K562 (cell line): ENCODE results near the gene DTYMK. TPM values are rescaled to one million over a fixed set of nuclear protein-coding genes. Genes with fewer than 3 reads are reported as not detected.

Experiments
- ATAC-seq: fragments of 200-7000 bp; cut with Tn5 transposase; 3 replicates; pipeline ENCODE4 v1.9.1; 2020; ENCODE audit warnings: moderate library complexity
- BruUV-seq: library from RNA; stranded (reverse); fragments of 400-500 nt; replicated peaks from 2 replicates; lab custom pipeline; 2021; lab: Mats Ljungman, UMichigan
- CTCF ChIA-PET: fragments of 300-600 bp; formaldehyde crosslinking; extraction: SDS; loops from one replicate; lab custom pipeline; 2021; ENCODE audit warnings: low intra/inter-chr PET ratio; lab: Yijun Ruan, JAX
- POLR2A ChIA-PET: fragments of 300-600, 350-650 bp; sonication (Branson Sonifier 250); formaldehyde crosslinking; extraction: SDS; loops from one replicate; lab custom pipeline; 2021; ENCODE audit warnings: antibody characterized with exemption, inconsistent platforms; lab: Yijun Ruan, JAX
- DNase-seq, 4 experiments: peaks; one replicate each; pipeline versions ENCODE4 v3.0.0 to v3.0.0-alpha.2; 2011 to 2018; ENCODE audit warnings: low spot score in 3 of 4, mixed read lengths in 3 of 4; ENCODE audit errors: extremely low read depth in 1 of 4
- FAIRE-seq: peaks from 2 replicates; lab custom pipeline; 2011; peaks lifted over from hg19 to GRCh38; lab: Jason Lieb, UNC
- H2AFZ ChIP-seq: 2 replicates; pipeline ENCODE4 v1.6.0; 2011; ENCODE audit warnings: low read depth, low read length, control low read depth, inconsistent platforms
- H3K27ac ChIP-seq: fragments of 200-600 bp; 3 replicates; pipeline ENCODE4 v1.8.0; 2011; ENCODE audit warnings: low read depth, mild to moderate bottlenecking, control low read depth, inconsistent platforms, low read length, moderate library complexity, mixed read lengths; ENCODE audit errors: extremely low read depth
- H3K27me3 ChIP-seq, 2 experiments: fragments of 300-600 bp in 1 of 2; 2 replicates in 1 of 2; 3 replicates in 1 of 2; pipeline versions ENCODE4 v1.6.0 to v1.8.0; 2011; ENCODE audit warnings: inconsistent platforms in 2 of 2, low read length in 2 of 2, mild to moderate bottlenecking in 1 of 2, mixed read lengths in 1 of 2, moderate library complexity in 1 of 2; ENCODE audit not compliant: control insufficient read depth in 2 of 2, insufficient read depth in 2 of 2
- H3K36me3 ChIP-seq: fragments of 300-600 bp; 3 replicates; pipeline ENCODE4 v1.8.0; 2011; ENCODE audit warnings: mild to moderate bottlenecking, low read length, inconsistent platforms; ENCODE audit not compliant: control insufficient read depth, insufficient read depth
- H3K4me1 ChIP-seq, 2 experiments: fragments of 200-600 bp in 1 of 2; replicated peaks in 1 of 2; 2 replicates in 1 of 2; 3 replicates in 1 of 2; pipeline versions ENCODE4 v1.5.1 to v1.8.0; 2011; ENCODE audit warnings: inconsistent platforms in 2 of 2, low read length in 2 of 2, mild to moderate bottlenecking in 1 of 2, mixed read lengths in 1 of 2, moderate library complexity in 1 of 2; ENCODE audit not compliant: control insufficient read depth in 2 of 2, insufficient read depth in 2 of 2
- H3K4me2 ChIP-seq: 2 replicates; pipeline ENCODE4 v1.6.1; 2011; ENCODE audit warnings: low read length, control low read depth, inconsistent platforms, mixed read lengths; ENCODE audit not compliant: insufficient read depth
- H3K4me3 ChIP-seq: fragments of 200-600 bp; sonication (generic), shearing (Covaris generic); 2 replicates; pipeline ENCODE4 v1.5.1; 2016; ENCODE audit warnings: control low read depth, inconsistent platforms
- H3K79me2 ChIP-seq: fragments of 200-600 bp; 3 replicates; pipeline ENCODE4 v1.8.0; 2011; ENCODE audit warnings: low read length, inconsistent platforms; ENCODE audit not compliant: control insufficient read depth, insufficient read depth
- H3K9ac ChIP-seq, 2 experiments: 2 replicates each; pipeline versions ENCODE4 v1.6.0 to v1.6.1; 2011; ENCODE audit warnings: low read depth in 2 of 2, low read length in 2 of 2, control low read depth in 1 of 2, inconsistent platforms in 1 of 2, mild to moderate bottlenecking in 1 of 2, mixed read lengths in 1 of 2; ENCODE audit not compliant: insufficient read depth in 1 of 2
- H3K9me1 ChIP-seq: one replicate; pipeline ENCODE4 v1.6.0; 2011; ENCODE audit warnings: inconsistent platforms, mild to moderate bottlenecking, low read length, moderate library complexity; ENCODE audit not compliant: control insufficient read depth, insufficient read depth
- H3K9me3 ChIP-seq: replicated peaks from 2 replicates; pipeline ENCODE4 v1.5.1; 2011; ENCODE audit warnings: low read depth, low read length, inconsistent platforms; ENCODE audit not compliant: control insufficient read depth, insufficient read depth
- H4K20me1 ChIP-seq: replicated peaks from 2 replicates; pipeline ENCODE4 v1.6.1; 2011; ENCODE audit warnings: low read length, inconsistent platforms, mixed read lengths; ENCODE audit not compliant: control insufficient read depth, insufficient read depth
- CREB1 ChIP-seq, 2 experiments: sonication (generic) in 1 of 2; formaldehyde crosslinking in 1 of 2; IDR thresholded peaks; 2 replicates each; pipeline versions ENCODE4 v1.6.1 to v1.8.0; 2012 to 2022; ENCODE audit warnings: inconsistent platforms in 1 of 2, mild to moderate bottlenecking in 1 of 2, missing genetic modification reagents in 1 of 2, moderate library complexity in 1 of 2
- PCBP2 ChIP-seq: fragments of 200-400 bp; formaldehyde crosslinking; IDR thresholded peaks from 2 replicates; pipeline ENCODE4 v1.6.1; 2018; ENCODE audit warnings: low read length, low read depth, mild to moderate bottlenecking, moderate library complexity; ENCODE audit not compliant: poor library complexity, severe bottlenecking
- RHOXF2B ChIP-seq: fragments of 250-450 bp; sonication (Bioruptor Pico); conservative IDR thresholded peaks from 2 replicates; pipeline ENCODE4 v1.5.1; 2021
- SNRNP70 ChIP-seq: fragments of 200-400 bp; formaldehyde crosslinking; optimal IDR thresholded peaks from 2 replicates; pipeline ENCODE3; 2017; ENCODE audit warnings: low read depth, low read length
- TGIF2 ChIP-seq: sonication (generic); formaldehyde crosslinking; IDR thresholded peaks from 2 replicates; pipeline ENCODE4 v1.8.1; 2022; ENCODE audit warnings: mild to moderate bottlenecking, missing genetic modification reagents, moderate library complexity
- ZNF780A ChIP-seq: fragments of 250-450 bp; sonication (Bioruptor Pico); IDR thresholded peaks from 2 replicates; pipeline ENCODE4 v1.5.0; 2021; ENCODE audit warnings: mild to moderate bottlenecking
- WGBS: fragments of 100-300 bp; shearing (Covaris generic); methylation state at CpG from one replicate; pipeline ENCODE4 v1.1.6; 2016; ENCODE audit warnings: low coverage, mixed read lengths; ENCODE audit not compliant: insufficient coverage; ENCODE audit errors: missing lambda C conversion rate; 5-methylcytosine and 5-hydroxymethylcytosine counted together
- in situ Hi-C: fragments of 300-500 bp; cut with MboI; formaldehyde crosslinking; loops from 4 replicates; pipeline ENCODE4 v1.15.0; 2018; ENCODE audit warnings: inconsistent platforms, mixed read lengths
- intact Hi-C: fragments of 100-400 bp; cut with micrococcal nuclease; formaldehyde crosslinking; loops from 2 replicates; pipeline ENCODE4 v1.14.2; 2022
- polyA plus RNA-seq, 8 experiments: library from polyadenylated mRNA; depleted of rRNA in 4 of 8; stranded (reverse) in 5 of 8; unstranded in 3 of 8; fragments of >200 nt; fragmentation: Nextera tagmentation in 2 of 8; fragmentation: Illumina TruSeq in 1 of 8; extraction: Ambion mirVana in 2 of 8; extraction: Trizol in 1 of 8; gene quantifications; 2 replicates each; pipeline versions ENCODE4 v1.2.1 to v1.2.3, GENCODE V29; 2011 to 2014; ENCODE audit warnings: inconsistent platforms in 1 of 8, missing spikeins in 1 of 8
- total RNA-seq, 7 experiments: library from RNA; depleted of rRNA in 6 of 7; stranded (reverse); fragments of >200 nt in 6 of 7; fragmentation: Illumina TruSeq in 2 of 7; extraction: Trizol in 2 of 7; gene quantifications; 2 replicates each; pipeline versions ENCODE4 v1.2.1 to v1.2.3, GENCODE V29; 2011 to 2021; ENCODE audit warnings: low replicate concordance in 1 of 7

The DTYMK gene
- total and polyA plus RNA-seq, 9 of the 15 experiments (the other 6 are each of a cell fraction or from before 2014, with no cell fraction given), result 8.2 to 85.0 (median 47.9) TPM

DNA sequence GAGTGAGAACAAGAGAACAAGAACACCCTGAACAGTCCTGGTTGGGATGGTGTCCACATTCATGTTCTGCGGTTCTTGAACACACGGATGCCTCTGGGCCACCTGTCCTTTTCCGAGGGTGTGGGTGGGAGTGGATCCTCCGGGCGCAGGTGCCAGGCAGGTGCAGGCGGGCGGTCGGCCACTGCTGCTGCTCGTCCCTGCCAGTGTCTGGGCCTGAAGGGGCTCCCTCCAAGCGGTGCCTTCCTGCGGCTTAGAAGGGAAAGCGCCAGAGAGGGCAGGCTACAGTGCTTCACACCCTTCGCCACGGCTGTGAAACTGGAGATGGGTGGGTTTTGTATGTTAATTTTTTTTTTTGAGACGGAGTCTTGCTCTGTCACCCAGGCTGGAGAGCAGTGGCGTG, 39.8 kb upstream of the DTYMK start:
- 96% methylated on average over 8 of the region's 16 CpGs for WGBS
- ChIA-PET POLR2A (no interaction called here), CTCF (no interaction called here)
- TF ChIP-seq RHOXF2B, result no peak
- no peak for TF ChIP-seq PCBP2
- no peak for TF ChIP-seq ZNF780A (CRISPR knock-in tag)
- TF ChIP-seq TGIF2 (CRISPR knock-in tag), result no peak
- TF ChIP-seq SNRNP70, result no peak
- TF ChIP-seq CREB1 (IDR thresholded peaks at IDR 0.05), result no peak
- no peak for TF ChIP-seq CREB1 (CRISPR knock-in tag; IDR thresholded peaks at IDR 0.05)
- peaks cover 4 to 15% of the 10 kb centered on the region in 2 experiments; a peak in 3 of 5 replicates for H3K4me1 ChIP-seq
- no peaks in the 10 kb centered on the region for H3K9me3 ChIP-seq
- H3K79me2 ChIP-seq, result no peaks in the 10 kb centered on the region
- no peaks in the 10 kb centered on the region for H3K27me3 ChIP-seq
- no peak overlapping the region for H3K4me2 ChIP-seq
- 0 out of 2 replicates have a peak, but pooled peaks cover 3% of the 10 kb centered on the region for H4K20me1 ChIP-seq
- intact Hi-C loops (no loop called here), in situ Hi-C loops (loop anchor here (5.0 kb wide), 1 partner anchor 151 kb away; no protein-coding TSS in a partner anchor)
- no peak overlapping the region for H3K4me3 ChIP-seq
- FAIRE-seq (no peak), DNase-seq (no peak), ATAC-seq (no peak)
- no peak overlapping the region for H2AFZ ChIP-seq
- BruUV-seq, result no TSS peak
- no peak overlapping the region for H3K27ac ChIP-seq
- no peak overlapping the region for H3K9ac ChIP-seq
- peaks cover 26% of the 10 kb centered on the region; the same call in 1 of the 3 replicates for H3K36me3 ChIP-seq
- H3K9me1 ChIP-seq, result no peaks in the 10 kb centered on the region
